ENCODE measurements around the gene RNU6-1. TPM values are rescaled to one million over a fixed set of nuclear protein-coding genes. Genes with fewer than 3 reads are reported as not detected.
A peak's percentile ranks its signal among the peaks of the same experiment; 100 is the strongest.

The RNU6-1 gene
- total RNA-seq, 1 donor = not detected

- DNase-seq (ENCODE audit: low read depth) = no peak
- TF ChIP-seq CTCF (IDR thresholded peaks at IDR 0.05; ENCODE audit: insufficient read depth, low read length) = no peak
These were observed 17.9 kb downstream of the RNU6-1 start for GRCh38 chr15:67821784-67822440.

DNA sequence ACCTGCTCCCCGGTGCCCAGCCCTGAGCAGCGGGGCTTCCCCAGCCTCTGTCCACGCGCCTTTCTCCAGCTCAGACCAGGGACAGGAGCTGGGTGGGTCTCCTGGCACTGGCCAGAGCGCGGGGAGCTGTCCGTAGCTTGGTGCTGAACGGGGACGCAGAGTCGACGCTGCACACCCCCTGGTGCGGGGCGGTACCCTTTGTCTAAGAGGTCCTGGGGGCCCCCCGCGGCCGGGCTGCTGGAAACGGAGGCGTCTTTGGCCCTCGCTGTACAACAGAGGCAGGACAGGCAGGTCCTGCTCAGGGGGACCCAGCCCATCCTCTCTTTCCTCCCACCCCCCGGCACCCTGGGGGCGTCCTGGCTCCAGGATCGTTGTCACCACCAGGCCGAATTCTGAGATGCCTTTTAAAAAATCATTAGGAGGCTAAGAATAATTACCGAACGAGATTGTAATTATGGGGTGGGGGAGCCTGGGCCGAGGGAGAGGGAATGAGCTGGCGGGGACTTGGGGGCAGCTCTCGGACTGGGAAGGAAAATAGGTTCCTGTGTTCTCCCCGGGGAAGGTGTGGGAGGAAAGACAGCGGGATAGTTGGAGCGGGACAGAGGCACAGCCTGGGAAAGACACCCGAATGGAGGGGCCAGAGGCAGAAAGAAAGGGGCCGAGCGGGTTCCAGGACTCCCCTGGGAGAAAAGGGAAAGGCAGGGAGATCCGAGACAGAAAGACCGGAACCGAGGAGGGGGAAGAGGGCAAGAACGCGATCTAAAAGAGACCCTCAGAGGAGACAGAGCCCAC, 18.7 kb downstream of the RNU6-1 start:
- TF ChIP-seq CTCF (IDR thresholded peaks at IDR 0.05; ENCODE audit: insufficient read depth, low read length) = no peak
- DNase-seq (ENCODE audit: low read depth) = peak; percentile 51

More at GRCh38 chr15:67821784-67822440, 17.9 kb downstream of the RNU6-1 start:
- no peak overlapping the region for H3K4me3 ChIP-seq (ENCODE audit: low read depth, low read length)

DNA sequence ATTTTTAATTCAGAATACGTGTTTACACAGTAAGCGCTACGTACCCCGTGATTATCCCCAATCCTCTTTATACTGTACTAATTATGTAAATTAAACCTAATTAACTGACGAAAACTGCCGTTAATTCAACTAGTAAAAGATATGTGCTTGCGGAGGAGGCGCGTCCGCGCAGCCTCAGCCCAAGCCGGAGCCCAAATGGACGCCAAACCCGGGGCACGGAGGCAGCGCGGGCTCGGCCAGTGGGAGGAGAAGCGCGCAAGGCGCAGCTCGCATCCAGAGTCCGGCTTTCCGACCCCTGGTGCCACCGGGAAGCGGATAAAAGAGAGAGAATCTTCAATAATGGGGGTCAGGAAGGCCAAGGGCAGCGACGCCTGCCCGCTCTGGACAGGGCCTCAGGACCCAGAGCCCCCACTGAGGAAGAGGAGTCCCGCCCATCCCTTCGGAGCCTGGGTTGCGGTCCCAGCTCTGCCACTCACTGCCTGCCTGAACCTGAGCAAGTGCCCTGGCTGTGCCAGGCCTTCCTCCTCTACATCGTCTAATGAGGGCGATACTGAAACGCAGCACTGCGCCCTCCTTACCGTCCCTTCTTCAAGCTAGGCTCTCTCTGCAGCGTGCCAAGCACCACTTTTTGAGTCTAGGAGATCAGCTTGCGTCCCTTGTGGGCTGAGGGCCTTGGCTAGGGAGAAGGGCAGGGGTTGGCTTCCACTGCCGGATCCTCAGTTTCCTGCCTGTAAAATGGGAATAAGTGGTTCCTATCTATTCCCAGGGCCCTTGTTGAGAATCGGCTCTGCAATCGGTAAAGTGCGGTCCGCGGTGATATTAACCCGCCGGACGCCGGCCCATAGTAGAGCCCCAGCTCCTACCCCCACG, 19.5 kb downstream of the RNU6-1 start:
- TF ChIP-seq CTCF (IDR thresholded peaks at IDR 0.05; ENCODE audit: insufficient read depth, low read length) = no peak
- no peak overlapping the region for H3K4me3 ChIP-seq (ENCODE audit: low read depth, low read length)
- DNase-seq (ENCODE audit: low read depth) = no peak

More for the DNA sequence above, 18.7 kb downstream of the RNU6-1 start:
- no peak overlapping the region for H3K4me3 ChIP-seq (ENCODE audit: low read depth, low read length)

DNA sequence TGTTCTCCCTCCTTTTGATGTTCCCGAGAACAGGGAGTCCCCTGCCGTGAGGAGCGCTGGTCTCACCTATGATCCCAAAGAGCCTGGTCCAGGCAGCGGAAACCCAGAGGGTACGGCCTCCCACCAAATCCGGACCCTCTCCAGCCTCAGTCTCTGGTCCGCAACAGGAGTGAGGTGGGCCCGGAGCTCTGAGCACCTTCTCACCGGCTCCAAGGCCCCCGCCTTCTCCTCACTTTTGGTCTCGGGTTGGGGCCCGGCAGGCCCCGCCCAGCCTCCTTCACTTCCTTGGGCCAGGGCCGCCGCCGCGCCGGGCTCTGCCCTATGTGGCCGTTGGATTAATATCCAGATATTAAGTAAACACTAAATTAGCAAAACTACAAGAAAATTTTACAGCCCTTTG, 20.2 kb downstream of the RNU6-1 start:
- no peak overlapping the region for H3K4me3 ChIP-seq (ENCODE audit: low read depth, low read length)
- DNase-seq (ENCODE audit: low read depth) = no peak
- no peak for TF ChIP-seq CTCF (IDR thresholded peaks at IDR 0.05; ENCODE audit: insufficient read depth, low read length)

GRCh38 chr15:67818464-67818863, 21.4 kb downstream of the RNU6-1 start:
- TF ChIP-seq CTCF (IDR thresholded peaks at IDR 0.05; ENCODE audit: insufficient read depth, low read length) = no peak
- no peak overlapping the region for H3K4me3 ChIP-seq (ENCODE audit: low read depth, low read length)
- DNase-seq (ENCODE audit: low read depth) = no peak

GRCh38 chr15:67816668-67817067, 23.2 kb downstream of the RNU6-1 start:
- H3K4me3 ChIP-seq (ENCODE audit: low read depth, low read length) = no peak overlapping the region
- no peak for DNase-seq (ENCODE audit: low read depth)
- no peak for TF ChIP-seq CTCF (IDR thresholded peaks at IDR 0.05; ENCODE audit: insufficient read depth, low read length)

Measured in fibroblast of the aortic adventitia (primary cell).